Measurements from ENCODE around the gene TNFRSF4.

- TF ChIP-seq, protein P1, sequence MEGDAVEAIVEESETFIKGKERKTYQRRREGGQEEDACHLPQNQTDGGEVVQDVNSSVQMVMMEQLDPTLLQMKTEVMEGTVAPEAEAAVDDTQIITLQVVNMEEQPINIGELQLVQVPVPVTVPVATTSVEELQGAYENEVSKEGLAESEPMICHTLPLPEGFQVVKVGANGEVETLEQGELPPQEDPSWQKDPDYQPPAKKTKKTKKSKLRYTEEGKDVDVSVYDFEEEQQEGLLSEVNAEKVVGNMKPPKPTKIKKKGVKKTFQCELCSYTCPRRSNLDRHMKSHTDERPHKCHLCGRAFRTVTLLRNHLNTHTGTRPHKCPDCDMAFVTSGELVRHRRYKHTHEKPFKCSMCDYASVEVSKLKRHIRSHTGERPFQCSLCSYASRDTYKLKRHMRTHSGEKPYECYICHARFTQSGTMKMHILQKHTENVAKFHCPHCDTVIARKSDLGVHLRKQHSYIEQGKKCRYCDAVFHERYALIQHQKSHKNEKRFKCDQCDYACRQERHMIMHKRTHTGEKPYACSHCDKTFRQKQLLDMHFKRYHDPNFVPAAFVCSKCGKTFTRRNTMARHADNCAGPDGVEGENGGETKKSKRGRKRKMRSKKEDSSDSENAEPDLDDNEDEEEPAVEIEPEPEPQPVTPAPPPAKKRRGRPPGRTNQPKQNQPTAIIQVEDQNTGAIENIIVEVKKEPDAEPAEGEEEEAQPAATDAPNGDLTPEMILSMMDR (IDR thresholded peaks at IDR 0.05), result no peak
- TF ChIP-seq POLR2AphosphoS5 (IDR thresholded peaks at IDR 0.05), result no peak
Observed at GRCh38 chr1:1177452-1178206, 36.3 kb downstream of the TNFRSF4 start.

Data from upper lobe of left lung (tissue), 4 donors.